Right cardiac atrium (tissue), 5 donors: ENCODE measurements around the gene SIGLEC11. TPM values are rescaled to one million over a fixed set of nuclear protein-coding genes. Genes with fewer than 3 reads are reported as not detected.
A peak's percentile ranks its signal among the peaks of the same experiment; 100 is the strongest.
"Not testable (repeated sequence)": the region's sequence is repeated elsewhere in the genome, so short reads cannot be mapped to it uniquely, and the experiment has no call there.

Experiments used
- ATAC-seq, 2 donors: fragments of 200-7000 bp; cut with Tn5 transposase; one replicate each; pipeline versions ENCODE4 v1.8.0 to v1.9.1; 2020; ENCODE audit warnings: moderate library complexity in 2 of 2, mild to moderate bottlenecking in 1 of 2
- DNase-seq, 3 donors: peaks; one replicate each; pipeline ENCODE4 v3.0.0-alpha.2; 2020
- H3K27ac ChIP-seq: one replicate; pipeline ENCODE4 v1.5.1; 2013; ENCODE audit warnings: mild to moderate bottlenecking, low read length, control low read depth, moderate library complexity
- H3K27me3 ChIP-seq: one replicate; pipeline ENCODE4 v1.6.1; 2013; ENCODE audit not compliant: control insufficient read depth, insufficient read depth
- H3K4me1 ChIP-seq: one replicate; pipeline ENCODE4 v1.6.1; 2013; ENCODE audit warnings: low read length; ENCODE audit not compliant: control insufficient read depth, insufficient read depth
- H3K4me3 ChIP-seq: one replicate; pipeline ENCODE4 v1.5.1; 2013; ENCODE audit warnings: low read length, control low read depth
- H3K9me3 ChIP-seq: one replicate; pipeline ENCODE4 v1.6.1; 2013; ENCODE audit warnings: low read length; ENCODE audit not compliant: control insufficient read depth
- WGBS: extraction: QIAGEN DNeasy Blood & Tissue Kit; methylation state at CpG from one replicate; pipeline ENCODE4 v1.1.7; 2013; 5-methylcytosine and 5-hydroxymethylcytosine counted together
- intact Hi-C, 4 donors: fragments of 100-400 bp; cut with DNase I; formaldehyde crosslinking; loops; one replicate each; pipeline versions ENCODE4 v1.11.0 to v1.14.0; 2022 to 2023
- polyA plus RNA-seq: library from polyadenylated mRNA; stranded (reverse); fragments of 200-250 nt; gene quantifications from one replicate; pipeline ENCODE4 v1.2.3, GENCODE V29; 2013
- total RNA-seq, 4 donors: library from RNA; stranded (reverse); fragmentation: NEBNext Ultra II Directional; extraction: Animal tissue kit (Norgen Biotek cat#: 25700); gene quantifications; one replicate each; pipeline ENCODE4 v1.2.1, GENCODE V29; 2021
- donor health status: healthy with polysubstance abuse.
- donor health status: DM: no; HTN: yes; CAD: no.
- donor health status: DM: no; HTN: no; CAD: no.
- donor health status: DM: no; HTN: yes; CAD: no; lungs with severe emphysema.
- donor health status: DM: yes; HTN: yes; CAD: no.

SIGLEC11 gene
- total and polyA plus RNA-seq, 5 donors, result 0.64 to 1.6 (median 1.3) TPM

DNA sequence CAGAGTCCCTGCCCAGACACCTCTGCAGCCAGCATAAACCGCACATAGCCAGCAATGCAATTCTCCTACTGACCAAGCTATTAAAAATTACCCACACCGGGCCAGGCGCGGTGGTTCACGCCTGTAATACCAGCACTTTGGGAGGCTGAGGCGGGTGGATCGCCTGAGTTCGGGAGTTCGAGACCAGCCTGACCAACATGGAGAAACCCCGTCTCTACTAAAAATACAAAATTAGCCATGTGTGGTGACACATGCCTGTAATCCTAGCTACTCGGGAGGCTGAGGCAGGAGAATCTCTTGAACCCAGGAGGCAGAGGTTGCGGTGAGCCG is 36.1 kb downstream of the SIGLEC11 start:
- H3K4me1 ChIP-seq, H3K4me3 ChIP-seq, H3K9me3 ChIP-seq, ATAC-seq, H3K27me3 ChIP-seq, intact Hi-C loops, DNase-seq, H3K27ac ChIP-seq: not testable (repeated sequence)
- WGBS, result 91% methylated on average over 13 of the region's 13 CpGs

GRCh38 chr19:49924004-49924880 is 36.7 kb downstream of the SIGLEC11 start:
- Histone ChIP-seq H3K4me3 (no peak overlapping the region), H3K27me3 (no peaks in the 10 kb centered on the region), H3K4me1 (peaks cover 6% of the 10 kb centered on the region), H3K27ac (no peak overlapping the region), H3K9me3 (no peaks in the 10 kb centered on the region)
- intact Hi-C loops, result no loop called here
- DNase-seq (peak in 2 of 3 donors; percentile 32 to 47), ATAC-seq (no peak)
- 68% methylated on average over 25 of the region's 25 CpGs for WGBS

DNA sequence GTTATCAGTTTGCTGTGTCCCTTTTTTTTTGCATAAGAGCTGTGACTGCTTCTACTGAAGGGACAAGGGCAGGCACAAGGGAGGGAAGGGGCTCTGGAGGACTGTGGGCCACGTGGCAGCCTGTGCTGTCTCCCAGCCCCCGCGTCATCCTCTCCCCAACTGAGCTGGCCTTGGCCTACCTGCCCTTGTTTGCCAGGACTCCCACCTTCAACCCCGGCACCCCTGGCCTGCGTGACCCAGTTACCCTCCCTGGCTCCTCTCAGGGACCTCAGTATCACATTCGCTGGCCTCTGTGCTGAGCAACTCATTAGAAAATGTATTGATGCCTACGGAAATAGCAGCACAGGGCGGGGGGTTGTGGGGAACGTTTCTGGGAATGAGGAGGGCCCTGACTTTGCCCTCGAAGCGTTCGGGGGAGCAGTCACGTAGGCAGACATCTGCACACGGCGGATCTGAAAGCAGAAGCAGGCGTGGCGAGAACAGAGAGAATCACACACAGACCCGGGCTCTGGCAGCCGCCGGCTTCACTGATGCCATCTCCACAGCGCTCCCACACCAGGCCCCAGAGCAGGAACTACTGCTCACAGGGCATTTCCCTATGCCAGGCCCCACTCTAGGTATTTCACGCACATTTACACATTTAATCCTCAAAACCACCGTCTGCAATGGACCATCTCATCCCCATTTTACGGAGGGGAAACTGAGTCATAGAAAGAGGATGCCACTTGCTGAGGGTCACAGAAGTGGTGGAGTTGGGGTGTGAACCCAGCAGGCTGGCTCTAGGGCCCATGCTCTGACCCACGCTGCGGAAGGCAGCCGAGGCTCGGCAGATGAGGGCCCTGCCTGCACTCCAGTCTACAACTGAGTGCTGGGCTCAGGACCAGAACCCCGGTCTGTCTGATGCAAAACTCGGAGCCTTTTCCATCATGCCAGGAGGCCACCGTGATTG is 37.6 kb downstream of the SIGLEC11 start:
- Histone ChIP-seq H3K9me3 (no peaks in the 10 kb centered on the region), H3K27ac (no peak overlapping the region), H3K4me1 (peaks cover 6% of the 10 kb centered on the region), H3K27me3 (no peaks in the 10 kb centered on the region), H3K4me3 (no peak overlapping the region)
- no peak for ATAC-seq
- intact Hi-C loops, result no loop called here
- peak in 2 of 3 donors; percentile 31 to 54 for DNase-seq
- WGBS, result 85% methylated on average over 31 of the region's 31 CpGs

DNA sequence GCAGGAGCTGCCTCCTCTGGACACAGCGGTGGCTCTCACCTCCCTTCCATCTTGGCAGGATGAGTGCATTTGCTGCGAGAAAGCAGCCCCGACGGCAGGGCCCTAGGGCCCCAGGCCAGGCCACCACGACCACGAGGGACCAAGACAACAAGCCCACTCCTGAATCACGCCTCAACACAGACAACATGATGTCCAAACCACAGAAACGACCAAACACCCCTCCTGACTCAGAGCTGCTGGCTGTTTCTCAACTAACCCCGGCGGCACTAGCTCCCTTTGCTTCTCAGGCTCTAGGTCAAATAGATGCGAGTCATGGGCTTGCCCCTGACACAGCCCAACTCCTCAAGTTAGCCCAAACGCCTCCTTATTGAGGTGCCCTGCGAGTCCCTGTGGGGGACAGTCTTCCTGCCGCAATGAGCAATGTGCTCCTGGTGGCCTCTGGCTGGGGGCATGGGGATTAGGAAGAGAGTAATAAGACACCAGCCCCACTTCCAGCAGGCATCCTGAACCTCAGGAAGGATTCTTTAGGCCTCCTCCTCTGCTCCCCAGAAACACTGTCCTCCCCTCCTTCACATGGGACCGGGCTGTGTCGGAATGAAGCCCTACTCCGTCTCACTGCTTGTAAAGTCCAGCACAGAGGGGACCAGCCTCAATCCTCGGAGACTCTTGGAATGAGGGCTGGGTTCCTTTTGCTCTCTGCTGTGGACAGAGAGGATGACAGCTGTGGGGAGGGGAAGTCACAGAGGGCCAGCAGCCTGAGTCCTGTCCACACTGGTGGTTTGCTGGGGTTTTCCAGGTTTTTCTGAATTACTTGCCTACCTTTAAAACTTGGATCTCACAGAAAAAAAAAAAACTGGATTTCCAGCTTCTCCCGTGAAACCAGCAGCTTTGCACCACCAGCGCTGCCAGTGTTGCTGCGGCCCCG is 38.8 kb downstream of the SIGLEC11 start:
- intact Hi-C loops, result no loop called here
- Histone ChIP-seq H3K27ac (no peak overlapping the region), H3K4me3 (no peak overlapping the region), H3K9me3 (no peaks in the 10 kb centered on the region), H3K4me1 (no peaks in the 10 kb centered on the region), H3K27me3 (no peaks in the 10 kb centered on the region)
- WGBS, result 85% methylated on average over 22 of the region's 22 CpGs
- DNase-seq, result peak in 1 of 3 donors; percentile 45
- ATAC-seq, result no peak

DNA sequence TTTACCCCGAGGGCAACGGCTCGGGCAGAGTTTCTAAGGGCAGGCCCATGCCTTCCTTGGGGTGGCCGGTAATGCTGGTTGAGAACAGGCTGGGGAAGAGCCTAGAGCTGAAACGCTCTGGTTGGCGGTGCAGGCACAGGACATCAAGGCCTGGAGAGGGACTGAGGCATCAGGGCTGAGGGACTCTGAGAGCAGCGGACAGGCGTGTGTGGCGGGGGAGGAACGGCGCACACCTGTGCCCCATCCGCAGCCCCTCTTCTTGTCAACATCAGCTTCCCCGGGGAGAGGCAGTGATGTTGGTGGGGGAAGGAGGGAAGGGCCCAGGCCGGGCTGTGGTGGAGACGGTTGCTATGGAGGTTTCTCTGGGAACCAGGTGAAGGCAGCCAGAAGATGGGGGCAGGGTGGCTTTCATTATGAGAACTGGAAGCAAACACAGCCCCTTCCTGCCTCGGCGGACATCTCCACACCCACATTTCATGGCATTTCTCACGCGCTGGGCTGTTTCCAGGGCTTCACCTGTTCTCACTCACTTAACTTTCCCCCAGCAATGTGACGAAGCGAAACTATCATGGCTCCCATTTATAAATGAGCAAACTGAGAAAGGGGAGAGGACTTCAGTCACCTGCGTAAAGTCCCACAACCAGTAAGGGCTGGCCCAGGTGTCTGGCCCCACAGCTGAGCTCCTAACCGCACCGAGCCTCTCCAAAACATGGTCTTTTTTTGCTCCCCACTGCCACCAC is 40.2 kb downstream of the SIGLEC11 start:
- Histone ChIP-seq H3K27me3 (no peaks in the 10 kb centered on the region), H3K4me1 (no peaks in the 10 kb centered on the region), H3K27ac (no peak overlapping the region), H3K9me3 (no peaks in the 10 kb centered on the region), H3K4me3 (no peak overlapping the region)
- ATAC-seq (no peak), DNase-seq (peak in 1 of 3 donors; percentile 25)
- WGBS, result 92% methylated on average over 24 of the region's 24 CpGs
- intact Hi-C loops, result no loop called here

DNA sequence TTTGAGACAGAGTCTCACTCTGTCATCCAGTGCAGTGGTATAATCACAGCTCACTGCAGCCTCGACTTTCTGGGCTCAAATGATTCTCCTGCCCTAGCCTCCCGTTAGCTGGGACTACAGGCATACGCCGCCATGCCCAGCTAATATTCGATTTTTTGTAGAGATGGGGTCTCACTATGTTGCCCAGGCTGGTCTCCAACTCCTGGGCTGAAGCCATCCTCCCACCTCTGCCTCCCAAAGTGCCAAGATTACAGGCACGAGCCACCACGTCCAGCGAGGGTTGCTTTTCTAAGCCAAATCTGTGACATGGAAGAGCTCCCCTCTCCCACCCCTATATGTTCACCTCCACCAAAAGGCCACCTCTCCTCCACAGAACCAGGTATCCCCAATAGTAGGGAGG is 42.9 kb downstream of the SIGLEC11 start:
- no peak for DNase-seq
- intact Hi-C loops, result no loop called here
- no peak overlapping the region for H3K4me3 ChIP-seq
- no peak overlapping the region for H3K27ac ChIP-seq
- WGBS, result 94% methylated on average over 8 of the region's 8 CpGs
- no peaks in the 10 kb centered on the region for H3K27me3 ChIP-seq
- no peaks in the 10 kb centered on the region for H3K9me3 ChIP-seq
- no peaks in the 10 kb centered on the region for H3K4me1 ChIP-seq
- no peak for ATAC-seq

DNA sequence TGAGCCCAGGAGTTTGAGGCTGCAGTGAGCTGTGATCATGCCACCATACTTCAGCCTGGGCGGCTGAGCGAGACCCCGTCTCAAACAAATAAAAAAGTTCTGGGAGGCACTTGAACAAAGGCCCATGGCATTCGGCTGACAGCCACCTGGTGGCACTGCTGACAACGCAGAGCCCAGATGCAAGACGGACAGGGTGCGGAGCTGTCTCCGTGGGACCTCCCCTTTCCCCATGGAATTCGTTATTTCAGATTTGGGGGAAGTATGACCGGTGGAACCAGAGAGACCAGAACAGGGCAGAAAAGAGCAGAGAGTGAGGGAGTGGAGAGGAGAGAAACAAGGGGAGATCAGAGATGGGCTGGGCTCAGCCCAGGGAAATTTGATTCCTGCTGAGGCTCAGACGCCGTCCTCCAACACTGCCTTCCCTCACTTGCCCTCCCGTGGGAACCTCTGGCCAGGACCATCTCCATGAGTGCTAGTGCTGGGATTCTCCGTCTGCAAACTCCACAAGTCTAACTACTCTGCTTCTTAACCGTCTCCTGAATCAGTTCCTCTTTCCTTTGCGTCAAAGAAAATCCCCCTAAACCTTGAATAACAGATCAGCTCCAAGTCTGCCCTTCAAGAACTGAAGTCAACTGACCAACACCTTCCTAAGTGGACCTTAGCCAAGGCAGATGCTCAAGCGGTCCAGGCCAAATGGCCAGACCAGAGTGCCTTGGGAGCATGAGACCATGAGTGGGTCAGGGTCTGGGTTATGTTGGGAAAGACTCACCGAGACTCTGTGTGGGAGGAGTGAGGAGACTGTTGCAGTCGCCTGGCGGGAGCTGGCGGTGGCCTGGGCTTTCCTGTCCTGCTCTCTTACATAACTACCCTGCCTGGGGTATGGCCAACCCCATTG is 43.9 kb downstream of the SIGLEC11 start:
- no peaks in the 10 kb centered on the region for H3K4me1 ChIP-seq
- 81% methylated on average over 21 of the region's 21 CpGs for WGBS
- no peak for ATAC-seq

DNA sequence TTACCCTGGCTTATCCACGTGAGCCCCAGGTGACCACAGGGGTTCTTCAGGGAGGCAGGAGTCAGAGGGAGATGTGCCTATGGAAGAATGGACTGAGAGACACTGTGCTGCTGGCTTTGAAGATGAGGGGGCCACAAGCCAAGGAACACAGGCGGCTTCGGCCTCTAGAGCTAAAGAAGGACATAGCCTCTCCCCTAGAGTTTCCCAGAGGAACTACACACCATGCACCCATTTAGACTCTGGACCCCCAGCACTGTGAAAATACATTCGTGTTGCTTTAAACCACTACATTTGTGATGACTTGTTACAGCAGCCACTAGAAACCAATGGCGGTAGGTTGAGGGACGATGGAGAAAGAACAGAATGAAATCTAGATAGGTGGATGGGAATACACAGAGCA is 45.7 kb downstream of the SIGLEC11 start:
- ATAC-seq (no peak), DNase-seq (peak in 1 of 3 donors; percentile 7)
- H3K4me3 ChIP-seq, result no peak overlapping the region
- intact Hi-C loops, result no loop called here
- H3K4me1 ChIP-seq, result no peaks in the 10 kb centered on the region
- no peak overlapping the region for H3K27ac ChIP-seq
- H3K27me3 ChIP-seq, result no peaks in the 10 kb centered on the region
- 99% methylated on average over 6 of the region's 6 CpGs for WGBS
- no peaks in the 10 kb centered on the region for H3K9me3 ChIP-seq

More for the DNA sequence above, 43.9 kb downstream of the SIGLEC11 start:
- intact Hi-C loops, result no loop called here
- Histone ChIP-seq H3K27ac (no peak overlapping the region), H3K9me3 (no peaks in the 10 kb centered on the region), H3K27me3 (no peaks in the 10 kb centered on the region), H3K4me3 (no peak overlapping the region)
- DNase-seq, result peak in 1 of 3 donors; percentile 44

DNA sequence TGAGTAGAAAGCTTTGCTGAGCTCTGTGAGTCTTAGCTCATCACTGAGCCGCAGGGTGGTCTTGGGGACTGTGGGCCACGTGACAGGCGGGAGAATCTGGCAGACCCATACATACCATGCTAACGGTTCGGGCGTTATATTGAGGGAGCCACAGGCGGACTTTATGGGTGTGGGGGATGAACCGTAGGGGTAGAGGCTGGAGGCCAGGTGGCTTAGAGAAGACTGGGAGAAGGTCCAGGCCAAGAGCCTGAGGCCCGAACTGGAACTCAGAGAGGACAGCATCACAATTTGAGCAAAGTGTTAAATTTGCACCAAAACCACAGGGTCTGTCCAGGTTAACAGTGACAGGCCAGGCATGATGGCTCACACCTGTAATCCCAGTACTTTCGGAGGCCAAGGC is 47.3 kb downstream of the SIGLEC11 start:
- no peak overlapping the region for H3K27ac ChIP-seq
- DNase-seq, result peak in 1 of 3 donors; percentile 18
- H3K4me1 ChIP-seq, result no peaks in the 10 kb centered on the region
- no peak for ATAC-seq
- H3K27me3 ChIP-seq, result no peaks in the 10 kb centered on the region
- H3K4me3 ChIP-seq, result no peak overlapping the region
- no peaks in the 10 kb centered on the region for H3K9me3 ChIP-seq
- intact Hi-C loops, result no loop called here
- WGBS, result 88% methylated on average over 10 of the region's 10 CpGs
